Right renal pelvis (tissue), 4 donors: ENCODE data around the gene CUX1. TPM values are rescaled to one million over a fixed set of nuclear protein-coding genes. Genes with fewer than 3 reads are reported as not detected.
"Not testable (repeated sequence)": the region's sequence is repeated elsewhere in the genome, so short reads cannot be mapped to it uniquely, and the experiment has no call there.

Source experiments
- DNase-seq, 4 donors: peaks; one replicate each; pipeline ENCODE4 v3.0.0-alpha.2; 2013; ENCODE audit warnings: low read depth in 4 of 4, low spot score in 3 of 4, missing footprints in 1 of 4
- polyA plus RNA-seq, 4 donors: library from polyadenylated mRNA; unstranded; fragments of 120-200 nt; gene quantifications; one replicate each; pipeline ENCODE4 v1.2.1, GENCODE V29; 2013; ENCODE audit not compliant: insufficient read length in 4 of 4

CUX1 gene
- polyA plus RNA-seq, 4 donors: 93.0 to 111 (median 107) TPM

DNA sequence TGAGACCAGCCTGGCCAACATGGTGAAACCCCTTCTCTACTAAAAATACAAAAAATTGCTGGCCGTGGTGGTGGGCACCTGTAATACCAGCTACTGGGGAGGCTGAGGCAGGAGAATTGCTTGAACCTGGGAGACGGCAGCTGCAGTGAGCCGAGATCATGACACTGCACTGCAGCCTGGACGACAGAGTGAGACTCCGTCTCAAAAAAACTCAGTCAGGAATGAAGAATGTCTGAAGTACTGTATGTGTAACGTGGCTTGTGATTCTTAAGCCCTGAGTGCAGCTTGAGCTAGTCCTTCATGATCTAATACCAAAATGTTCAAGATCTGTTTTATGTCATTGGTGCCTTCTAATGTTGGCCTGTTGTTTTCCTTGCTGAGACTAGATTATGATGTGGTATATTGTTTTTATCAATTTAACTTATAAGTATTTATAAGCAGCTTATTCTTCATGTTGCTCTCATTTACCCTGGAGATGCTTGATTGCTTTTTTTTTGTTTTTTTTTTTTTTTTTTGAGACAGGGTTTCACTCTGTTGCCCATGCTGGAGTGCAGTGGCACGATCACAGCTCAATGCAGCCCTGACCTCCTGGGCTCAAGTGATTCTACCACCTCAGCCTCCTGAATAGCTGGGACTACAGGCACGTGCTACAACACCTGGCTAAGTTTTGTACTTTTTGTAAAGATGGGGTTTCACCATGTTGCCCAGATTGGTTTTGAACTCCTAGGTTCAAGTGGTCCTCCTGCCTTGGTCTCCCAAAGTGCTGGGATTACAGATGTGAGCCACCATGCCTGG is 513.4 kb downstream of the CUX1 start:
- not testable (repeated sequence) for DNase-seq

Other genes with a start within 250 kb of the CUX1 start
- gene MYL10, start 188.3 kb upstream of the CUX1 start, polyA plus RNA-seq: under 1 TPM; 0.18 to 0.73 (median 0.34) TPM